GM04504 (cell line): ENCODE measurements around the gene B4GALT5.

Source experiments
- DNase-seq: peaks from one replicate; pipeline ENCODE4 v3.0.0-alpha.2; 2012; ENCODE audit warnings: low read depth

The B4GALT5 gene

DNA sequence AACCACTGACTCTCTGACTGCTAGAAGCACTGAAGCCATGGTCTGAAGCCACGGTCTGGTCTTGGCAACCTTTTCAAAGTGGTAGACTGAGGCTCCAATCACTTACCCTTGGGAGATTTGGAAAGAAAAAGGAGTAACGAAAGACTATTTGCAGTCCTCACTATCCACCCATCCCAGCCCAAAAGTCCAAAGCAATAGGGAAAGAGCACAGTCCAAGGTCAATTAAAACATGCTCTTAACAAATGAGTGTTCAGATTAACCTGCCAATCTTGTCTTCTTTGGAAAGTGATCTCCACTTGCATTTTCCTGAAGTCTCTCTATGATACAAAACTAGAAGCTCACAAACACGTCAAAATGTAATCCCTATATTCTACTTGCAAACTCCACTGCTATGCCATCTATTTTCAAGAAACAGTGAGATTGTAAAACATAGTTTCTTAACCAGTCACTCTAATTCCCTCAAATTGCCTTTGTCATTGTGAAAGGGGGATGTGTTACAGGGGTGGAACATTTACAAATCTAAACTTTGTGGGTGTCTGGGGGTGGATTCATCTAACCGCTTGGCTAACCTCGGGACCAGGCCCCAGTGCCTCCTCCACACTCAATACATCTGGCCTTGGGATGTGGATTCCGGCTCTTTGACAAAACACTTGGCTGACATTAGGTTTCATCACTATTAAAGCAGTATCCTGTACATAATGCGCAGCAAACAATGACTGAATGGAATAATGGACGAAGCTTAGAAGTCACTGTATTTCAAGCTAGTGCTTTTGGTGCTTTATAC lies 56.4 kb downstream of the B4GALT5 start:
- DNase-seq: peak; percentile 44

DNA sequence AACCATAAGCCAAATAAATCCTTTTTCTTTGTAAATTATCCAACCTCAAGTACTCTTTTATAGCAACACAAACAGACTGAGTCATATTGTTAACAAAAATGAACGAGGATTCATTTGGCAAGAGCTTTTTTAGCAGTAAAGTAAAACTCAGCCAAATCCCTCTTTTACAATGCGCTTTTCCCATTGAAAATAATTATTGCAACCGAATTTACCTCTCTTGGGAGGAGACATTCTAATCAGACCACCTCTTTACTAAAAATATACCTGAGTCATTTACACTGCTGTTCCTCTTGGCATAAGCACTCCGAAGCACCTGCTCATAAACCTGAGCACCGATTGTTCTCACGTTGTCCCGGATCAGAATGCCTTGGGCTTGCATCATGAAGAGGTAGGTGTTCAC lies 57.4 kb downstream of the B4GALT5 start:
- DNase-seq: no peak

DNA sequence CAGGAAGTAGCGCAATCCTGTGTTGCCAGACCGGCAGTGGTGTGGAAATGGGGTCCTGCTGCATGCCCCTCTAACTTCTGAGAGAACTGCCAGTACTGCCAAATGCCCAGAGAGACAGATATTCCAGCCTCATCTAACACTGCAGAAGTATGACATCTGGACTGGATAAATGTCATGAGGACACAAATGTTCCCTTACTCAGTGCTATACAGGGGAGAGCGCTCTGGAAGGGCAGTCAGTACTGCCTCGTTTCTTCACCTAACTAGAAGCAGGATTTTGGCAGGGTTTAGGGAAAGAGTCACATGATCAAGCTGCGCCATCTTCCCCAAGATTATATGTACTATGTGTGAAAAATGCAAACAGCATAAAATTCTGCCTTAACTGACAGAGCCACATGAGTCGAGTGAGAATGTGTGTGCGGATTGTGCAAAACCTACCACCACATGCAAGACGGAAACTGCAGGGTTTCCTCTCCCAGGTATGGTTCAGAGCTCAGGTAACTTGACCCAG lies 59.7 kb downstream of the B4GALT5 start:
- DNase-seq: no peak

DNA sequence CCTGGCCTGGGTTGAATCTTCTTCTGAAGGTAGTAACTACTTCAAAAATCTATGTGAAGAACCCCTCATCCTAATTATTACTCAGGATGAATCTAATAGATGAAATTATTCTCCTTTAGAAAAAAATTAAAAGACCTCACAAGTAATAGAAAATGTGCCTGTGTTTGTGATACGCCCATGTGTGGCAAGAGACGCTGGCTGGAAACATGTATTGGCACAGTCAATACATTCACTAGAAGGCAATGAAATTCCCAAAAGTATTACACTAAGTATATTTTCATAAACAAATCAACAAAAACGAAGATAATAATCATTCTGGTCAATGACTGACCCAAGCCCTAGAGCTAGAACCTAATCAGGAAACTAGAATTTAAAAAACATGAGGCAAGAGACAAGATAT lies 64.0 kb downstream of the B4GALT5 start:
- no peak for DNase-seq

DNA sequence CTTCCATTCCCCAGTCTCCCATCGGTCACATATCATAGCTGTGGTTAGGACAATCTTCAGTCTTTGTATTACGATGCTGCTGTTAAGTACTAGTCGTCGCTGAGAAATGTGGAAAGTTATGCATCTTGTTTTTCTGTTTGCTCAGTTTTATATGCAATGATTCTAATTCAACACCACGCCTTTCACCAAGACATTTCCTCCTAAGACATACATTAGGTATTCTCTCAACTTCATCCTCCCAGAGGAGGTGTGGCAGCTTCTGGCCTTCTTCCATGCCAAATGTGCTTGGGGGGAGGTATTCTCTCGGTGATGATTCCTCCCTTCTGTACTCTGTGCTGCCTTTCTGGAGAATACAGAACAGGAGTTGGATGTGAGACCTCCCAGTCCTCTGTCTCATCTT lies 66.1 kb downstream of the B4GALT5 start:
- DNase-seq: no peak

DNA sequence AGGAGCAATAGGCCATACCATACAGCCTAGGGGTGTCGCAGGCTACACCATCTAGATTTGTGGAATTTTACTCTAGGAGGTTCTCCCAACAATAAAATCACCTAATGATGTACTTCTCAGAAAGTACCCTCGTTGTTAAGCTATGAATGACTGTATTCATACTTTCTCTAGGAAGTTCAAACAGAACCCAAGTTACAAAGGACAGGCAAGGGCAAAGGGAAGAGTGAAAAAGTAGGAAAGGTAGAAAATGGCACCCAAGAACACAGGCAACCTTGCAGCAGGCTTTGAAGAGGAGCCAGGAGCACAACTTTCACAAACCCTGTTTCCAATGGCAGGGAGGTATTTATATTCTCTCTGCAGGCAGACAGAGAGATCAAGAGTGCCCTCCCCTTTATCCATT lies 67.2 kb downstream of the B4GALT5 start:
- DNase-seq: no peak

DNA sequence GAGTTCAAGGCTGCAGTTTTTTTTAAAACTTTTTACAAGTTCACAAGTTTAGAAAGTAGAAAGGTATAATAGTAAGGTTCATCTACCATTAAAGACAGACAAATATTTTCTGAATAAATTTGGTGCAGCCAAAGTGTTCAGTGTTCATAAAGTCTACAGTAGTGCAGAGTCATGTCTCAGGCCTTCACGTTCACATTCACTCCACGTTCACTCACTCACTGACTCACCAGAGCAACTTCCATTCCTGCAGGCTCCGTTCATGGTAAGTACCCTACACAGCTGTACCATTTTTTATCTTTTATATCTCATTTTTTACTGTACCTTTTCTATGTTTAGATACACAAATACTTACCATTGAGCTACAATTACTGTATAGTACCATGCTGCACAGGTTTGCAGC lies 67.6 kb downstream of the B4GALT5 start:
- DNase-seq: peak; percentile 32

DNA sequence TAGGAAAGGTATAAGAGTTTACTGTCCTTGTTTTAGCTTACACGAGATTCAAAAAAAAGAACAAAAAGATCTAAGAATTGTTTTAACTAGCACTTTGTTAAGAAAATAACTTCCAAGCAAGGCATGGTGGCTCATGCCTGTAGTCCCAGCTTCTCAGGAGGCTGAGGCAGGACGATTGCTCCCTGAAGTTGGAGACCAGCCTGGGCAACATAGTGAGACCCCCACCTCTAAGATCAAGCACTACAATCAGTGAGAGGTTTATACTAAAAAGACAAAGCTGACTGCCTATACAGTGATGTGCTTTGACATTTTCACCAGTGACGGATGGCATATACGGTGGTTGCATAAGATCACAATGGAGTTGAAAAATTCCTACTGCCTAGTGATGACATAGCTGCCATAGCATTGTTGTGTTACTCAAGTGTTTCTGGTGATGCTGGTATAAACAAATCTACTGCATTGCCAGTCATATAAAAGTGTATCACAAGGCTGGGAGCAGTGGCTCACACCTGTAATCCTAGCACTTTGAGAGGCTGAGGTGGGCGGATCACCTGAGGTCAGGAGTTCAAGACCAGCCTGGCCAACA lies 68.6 kb downstream of the B4GALT5 start:
- DNase-seq: no peak

DNA sequence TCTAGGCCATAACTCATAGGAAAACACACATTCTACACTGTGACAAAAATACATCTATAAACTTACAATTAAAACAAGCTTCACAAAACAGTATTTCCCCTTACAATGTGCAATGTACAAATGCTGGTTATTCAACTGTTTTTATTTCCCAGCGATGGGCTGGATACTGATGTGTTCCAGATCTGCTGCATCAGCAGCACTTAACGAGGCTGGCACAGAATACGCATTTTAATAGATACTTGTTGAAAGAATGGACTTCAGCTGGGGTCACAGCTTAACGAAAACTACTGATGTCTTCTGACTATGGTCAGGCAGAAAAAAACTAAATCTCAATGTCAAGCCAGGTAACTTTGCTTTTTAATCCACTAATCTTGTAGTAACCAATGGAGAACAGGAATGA lies 70.9 kb downstream of the B4GALT5 start:
- DNase-seq: no peak

DNA sequence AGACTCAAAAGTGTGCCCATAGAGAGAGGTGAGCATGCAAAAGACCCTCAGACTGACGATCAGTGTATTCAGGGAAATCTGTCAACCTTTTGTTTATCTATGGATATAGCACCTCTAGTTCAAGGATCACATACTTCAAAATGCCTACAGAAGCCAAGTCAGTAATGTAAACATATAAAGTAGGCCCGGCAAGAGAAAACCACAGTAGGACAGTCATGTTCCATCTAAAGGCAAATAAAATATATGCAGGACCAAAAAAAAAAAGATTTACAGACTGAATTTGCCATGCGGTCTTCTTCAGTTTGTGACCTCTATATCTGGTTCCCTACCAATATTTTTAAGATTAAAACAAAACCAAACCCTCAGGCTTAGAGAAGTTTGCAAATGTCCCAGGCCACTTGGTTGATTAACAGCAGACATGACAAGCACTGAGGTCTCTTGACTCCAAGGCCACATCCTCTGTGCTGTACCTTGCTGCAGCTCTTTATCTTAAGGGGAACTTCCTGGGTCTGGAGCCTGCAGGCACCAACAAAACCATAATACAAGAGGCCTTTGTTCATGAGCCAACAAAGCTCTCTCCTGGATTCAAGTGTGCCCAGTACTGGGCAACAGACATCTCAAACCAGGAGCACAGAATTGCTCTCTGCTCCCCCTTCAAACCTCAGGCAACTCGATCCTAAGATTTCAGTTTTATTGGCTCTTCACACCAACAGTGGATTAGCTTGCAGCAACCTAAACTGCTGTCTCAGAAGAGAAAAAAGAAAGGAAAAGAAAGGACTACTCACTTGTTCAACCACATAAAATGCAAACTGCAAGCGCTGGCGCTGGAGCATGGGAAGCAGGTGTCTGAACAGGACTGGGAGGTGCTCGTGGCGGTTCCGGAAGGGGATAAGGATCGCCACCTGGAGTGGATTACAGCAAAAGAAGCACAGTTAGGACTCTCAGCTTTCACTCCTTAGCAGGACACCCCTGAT lies 71.7 kb downstream of the B4GALT5 start:
- no peak for DNase-seq

DNA sequence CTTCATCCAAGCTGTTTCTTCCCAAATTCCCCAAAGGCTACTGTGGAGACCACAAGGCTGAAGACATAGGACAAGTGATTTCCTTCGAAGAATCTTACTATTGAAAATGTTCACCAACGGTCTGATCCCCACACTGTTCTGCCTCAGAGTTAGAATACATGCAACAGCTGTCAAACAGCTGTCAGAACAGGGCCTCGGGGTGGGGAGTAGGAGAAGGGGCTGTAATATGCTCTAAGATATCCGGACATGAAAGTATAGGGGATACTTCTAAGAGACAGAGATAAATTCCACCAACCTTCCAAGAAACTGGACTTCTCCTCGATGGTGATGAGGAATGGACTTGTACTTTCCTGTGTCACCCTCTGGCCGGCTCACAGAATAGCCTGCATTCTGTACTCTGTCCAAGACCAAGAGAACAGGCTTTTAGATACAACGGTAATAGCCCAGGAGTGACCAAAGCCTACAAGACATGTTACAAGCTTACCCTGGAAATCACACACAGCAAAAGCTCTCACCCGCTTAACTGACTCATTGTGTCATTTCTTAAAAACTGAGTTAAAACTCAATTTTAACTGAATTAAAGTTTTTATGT lies 76.5 kb downstream of the B4GALT5 start:
- no peak for DNase-seq

DNA sequence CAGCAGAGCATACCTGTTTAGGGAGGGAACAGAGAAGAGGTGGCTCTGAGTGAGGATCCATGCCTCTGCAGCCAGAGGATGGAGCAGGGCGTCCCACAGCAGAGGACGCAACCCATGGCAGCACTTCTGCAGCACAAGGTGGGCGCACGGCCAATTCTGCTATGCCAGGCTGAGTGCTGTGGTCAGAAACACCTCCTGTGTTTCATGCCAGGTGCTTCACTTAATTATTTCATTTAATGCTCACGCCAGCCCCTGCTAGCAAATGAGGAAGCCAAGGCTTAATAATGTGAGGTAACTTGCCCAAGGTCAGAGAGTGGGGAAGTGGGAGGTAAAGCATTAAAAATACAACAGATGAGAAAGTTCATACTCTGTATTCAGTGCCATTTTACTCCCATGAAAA lies 77.2 kb downstream of the B4GALT5 start:
- DNase-seq: no peak

DNA sequence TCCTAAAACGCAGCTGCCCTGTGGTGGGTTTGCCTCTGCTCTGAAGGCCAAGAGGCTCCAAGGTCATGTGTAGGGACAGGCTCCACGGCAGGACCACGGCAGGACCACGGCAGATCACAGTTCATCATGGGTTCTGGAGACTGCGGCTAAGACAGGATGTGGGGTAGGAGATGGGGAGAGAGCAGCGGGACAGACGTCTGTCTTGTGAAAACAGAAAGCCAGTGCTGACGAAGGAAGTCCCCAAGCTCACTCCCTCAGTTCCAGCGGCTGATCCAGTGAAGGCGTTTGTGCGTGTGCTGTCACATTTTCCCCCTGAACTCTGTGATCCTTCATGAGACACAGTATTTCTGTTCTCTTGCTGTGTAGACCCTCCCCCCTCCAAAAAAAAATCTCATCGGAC lies 77.8 kb downstream of the B4GALT5 start:
- no peak for DNase-seq

DNA sequence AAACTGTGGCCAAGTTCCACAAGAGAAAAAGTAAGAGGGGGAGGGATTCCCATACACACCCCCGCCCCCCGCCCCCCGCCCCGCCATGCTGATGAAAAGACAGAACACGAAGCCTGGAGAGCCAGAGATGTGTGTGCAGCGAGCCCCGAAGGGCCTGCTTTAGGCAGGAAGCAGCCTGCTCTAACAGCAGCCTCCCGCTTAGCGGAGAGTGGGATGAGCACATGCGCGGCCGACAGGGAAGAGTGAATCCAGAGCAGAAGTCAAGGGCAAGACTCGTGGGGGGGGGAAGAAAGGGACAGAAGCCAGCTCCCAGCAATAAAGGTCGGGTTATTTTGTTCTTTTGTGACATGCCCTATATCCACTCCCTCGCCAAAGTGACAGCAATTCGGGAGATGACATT lies 78.5 kb downstream of the B4GALT5 start:
- DNase-seq: no peak

DNA sequence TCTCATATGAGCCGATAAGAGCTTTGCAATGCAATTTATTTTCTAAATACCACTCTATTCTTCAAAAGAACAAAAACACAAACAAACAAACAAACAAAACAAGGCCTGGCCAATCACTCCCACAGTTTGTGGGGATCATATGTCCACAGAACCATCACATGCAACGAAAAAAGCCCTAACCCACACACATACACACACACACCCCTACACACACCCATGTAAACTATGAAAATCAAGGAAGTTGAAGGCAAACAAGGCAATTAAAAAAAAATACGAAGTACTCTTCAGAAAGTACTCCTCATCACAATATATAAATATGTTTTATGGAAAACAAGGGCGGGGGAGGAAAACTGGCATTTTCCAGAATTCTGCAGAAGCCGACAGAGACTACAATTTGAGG lies 79.6 kb downstream of the B4GALT5 start:
- no peak for DNase-seq

DNA sequence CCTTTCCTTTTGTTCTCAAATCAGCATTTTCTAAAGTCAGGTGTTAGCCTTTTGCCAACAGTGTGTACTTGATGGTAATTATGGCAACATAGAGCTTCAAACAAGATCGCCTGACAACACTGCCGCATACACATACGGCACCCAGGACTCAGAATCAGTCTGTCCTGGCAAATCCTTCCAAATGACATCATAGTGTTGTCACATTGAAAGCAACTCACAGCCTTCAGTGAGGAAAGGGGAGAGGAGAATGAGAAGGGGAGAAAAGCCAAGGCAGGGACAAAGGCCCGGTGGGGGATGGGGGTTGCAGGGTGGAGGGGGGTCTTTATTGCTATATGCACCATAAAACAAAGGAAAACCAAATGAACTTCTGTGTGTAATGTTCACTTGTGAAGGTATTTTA lies 80.0 kb downstream of the B4GALT5 start:
- DNase-seq: no peak

DNA sequence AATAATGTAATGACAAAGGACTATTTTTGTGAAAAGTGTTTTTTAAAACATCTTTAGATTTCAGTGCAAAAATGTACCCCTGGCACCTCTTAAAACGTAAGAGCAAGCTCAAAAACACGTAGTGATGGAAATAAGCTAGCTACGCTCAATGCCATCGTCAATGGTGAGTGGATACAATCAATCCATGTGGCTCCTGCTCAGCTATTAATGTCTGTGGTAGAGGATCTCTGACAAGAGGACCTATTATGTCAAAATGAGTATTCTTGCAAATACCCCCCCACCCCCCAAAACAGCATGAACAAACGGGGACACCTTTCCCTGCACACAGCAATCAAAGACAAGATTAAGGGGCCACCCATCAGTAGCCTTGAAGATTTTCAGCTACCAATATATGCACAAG lies 80.7 kb downstream of the B4GALT5 start:
- no peak for DNase-seq

DNA sequence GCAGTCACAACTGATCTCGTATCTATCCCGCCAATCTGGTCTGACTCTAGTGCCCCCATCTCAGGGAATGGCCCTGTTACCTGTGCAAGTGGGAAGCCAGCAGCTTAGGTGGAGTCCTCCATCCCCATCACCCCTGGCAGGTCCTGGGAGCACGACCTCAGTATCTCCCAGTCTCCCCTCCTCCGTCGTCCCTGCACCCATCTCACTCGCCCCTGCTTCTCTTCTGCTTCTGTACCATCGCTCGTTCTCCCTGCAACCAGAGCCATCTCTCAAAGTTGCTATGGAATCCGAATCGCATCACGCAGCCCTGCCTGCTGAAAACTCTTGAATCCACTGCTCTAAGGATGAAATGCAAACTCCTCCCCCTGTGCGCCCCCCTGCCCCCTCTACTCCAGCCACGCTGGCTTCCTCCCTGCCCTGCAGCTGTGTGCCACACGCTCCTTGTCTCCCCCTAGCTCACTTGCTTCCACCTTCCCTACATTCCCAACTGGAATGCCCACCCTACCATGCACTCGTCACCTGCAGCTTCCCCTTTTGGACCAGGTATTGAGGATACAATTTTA lies 81.7 kb downstream of the B4GALT5 start:
- DNase-seq: no peak

DNA sequence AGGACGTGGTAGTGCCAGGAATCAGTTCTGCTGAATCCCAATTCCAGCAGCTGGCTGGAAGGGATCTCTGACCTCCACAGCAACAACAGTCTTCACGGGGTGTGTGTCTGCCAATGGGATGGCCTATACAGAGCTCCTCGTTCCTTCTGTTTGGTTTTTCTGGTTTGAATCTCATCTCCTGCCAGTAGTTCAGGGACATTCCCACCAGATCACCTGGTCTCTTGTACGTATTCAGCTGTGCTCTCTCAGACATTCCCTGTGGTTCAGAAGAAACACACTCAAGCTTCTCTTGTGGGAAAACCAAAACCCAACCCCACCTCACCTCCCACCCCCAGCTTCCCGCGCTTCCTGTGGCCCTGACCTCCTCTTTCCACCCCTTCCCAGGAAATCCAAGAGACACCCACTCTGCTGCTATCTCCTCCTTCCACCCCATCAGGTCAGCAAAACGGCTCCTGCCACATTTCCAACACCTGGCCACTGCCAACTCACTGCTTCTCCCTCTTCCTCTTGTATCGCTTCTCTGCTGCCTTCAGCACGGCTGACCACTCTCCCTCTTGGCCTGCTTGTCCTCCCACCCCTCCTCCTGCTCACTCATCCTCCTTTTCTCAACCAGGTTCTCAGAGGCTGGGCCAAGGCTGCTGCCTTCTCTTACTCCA lies 82.5 kb downstream of the B4GALT5 start:
- no peak for DNase-seq

DNA sequence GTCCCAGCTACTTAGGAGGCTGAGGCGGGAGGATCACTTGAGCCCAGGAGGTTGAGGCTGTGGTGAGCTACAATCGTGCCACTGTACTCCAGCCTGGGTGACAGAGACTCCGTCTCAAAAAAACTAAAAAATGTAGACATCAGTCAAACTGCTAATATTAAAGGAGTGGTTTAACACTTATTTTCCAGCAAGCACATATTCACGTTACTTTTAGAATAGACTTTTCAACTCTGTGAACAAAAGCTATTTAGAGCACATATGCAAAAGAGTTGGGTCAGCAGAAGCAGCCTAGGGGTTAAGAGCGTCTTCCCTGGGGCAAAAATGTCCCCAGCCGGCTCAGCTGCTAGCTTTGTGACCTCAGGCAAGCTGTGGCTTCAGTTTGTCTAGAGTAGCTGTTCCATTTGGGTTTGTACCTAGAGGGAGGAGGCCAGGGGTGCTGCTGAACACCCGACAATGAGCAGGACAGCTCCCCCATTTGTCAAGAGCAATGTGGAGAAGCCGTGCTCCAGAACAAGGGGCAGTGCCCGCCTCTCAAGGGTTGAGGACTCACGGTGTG lies 83.2 kb downstream of the B4GALT5 start:
- no peak for DNase-seq

DNA sequence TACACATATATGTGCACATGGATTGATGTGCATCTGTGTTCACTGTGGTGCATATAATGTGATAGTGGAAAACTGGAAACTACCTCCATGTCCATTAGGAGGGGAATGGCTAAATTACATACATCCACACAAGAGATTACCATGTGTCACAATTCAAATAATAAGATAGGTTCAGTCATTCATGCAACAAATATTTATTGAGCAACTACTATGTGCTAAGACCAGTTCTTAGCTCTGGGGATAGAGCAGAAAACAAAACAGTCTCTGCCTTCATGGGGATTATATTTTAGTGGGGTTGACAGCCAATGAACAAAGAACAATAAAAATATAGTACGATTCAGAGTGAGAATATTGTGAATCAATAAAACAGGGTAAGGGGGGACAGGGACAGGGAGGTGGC lies 84.1 kb downstream of the B4GALT5 start:
- DNase-seq: no peak
